GM12864 (cell line): ENCODE measurements around the gene RTKN2.

Source experiments
- DNase-seq: peaks from one replicate; pipeline ENCODE4 v3.0.0-alpha.2; 2011; ENCODE audit warnings: low read depth
- H3K4me3 ChIP-seq: 2 replicates; pipeline ENCODE4 v1.5.1; 2011; ENCODE audit warnings: mild to moderate bottlenecking, low read depth, low read length, control low read depth
- CTCF ChIP-seq: IDR thresholded peaks from 2 replicates; pipeline ENCODE4 v1.5.1; 2011; ENCODE audit warnings: low read depth, mild to moderate bottlenecking, moderate library complexity, low read length, control low read depth, inconsistent platforms; ENCODE audit errors: missing control alignments

The RTKN2 gene

GRCh38 chr10:62133618-62134017 lies 135.0 kb downstream of the RTKN2 start:
- no peak overlapping the region for H3K4me3 ChIP-seq
- TF ChIP-seq CTCF: no peak
- peak; percentile 41 for DNase-seq
